ENCODE results near the gene MAEA. TPM values are rescaled to one million over a fixed set of nuclear protein-coding genes. Genes with fewer than 3 reads are reported as not detected.

The MAEA gene
- total RNA-seq, 1 donor from 2014 or later: 103 TPM

DNA sequence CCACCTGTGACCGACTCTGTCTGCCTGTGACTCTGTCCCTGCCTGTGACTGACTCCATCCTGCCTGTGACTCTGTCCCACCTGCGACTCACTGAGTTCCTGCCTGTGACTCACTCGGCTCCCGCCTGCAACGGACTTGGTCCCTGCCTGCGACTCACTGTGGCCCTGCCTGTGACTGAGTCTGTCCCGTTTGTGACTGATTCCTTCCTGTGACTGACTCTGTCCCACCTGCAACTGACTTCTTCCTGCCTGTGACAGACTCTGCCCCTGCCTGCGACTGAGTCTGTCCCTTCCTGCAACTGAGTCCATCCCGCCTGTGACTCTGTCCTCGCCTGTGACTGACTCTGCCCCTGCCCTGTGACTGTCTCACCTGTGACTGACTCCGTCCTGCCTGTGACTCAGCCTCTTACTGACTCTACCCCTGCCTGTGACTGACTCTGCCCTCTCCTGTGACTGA, 47.7 kb downstream of the MAEA start:
- H3K27me3 ChIP-seq: no peaks in the 10 kb centered on the region
- no peak overlapping the region for H3K4me3 ChIP-seq
- intact Hi-C loops (cut with DNase I): no loop called here
- H3K36me3 ChIP-seq: peaks cover 0 to 72% of the 10 kb centered on the region in 2 donors
- no peak for TF ChIP-seq POLR2AphosphoS5 (IDR thresholded peaks at IDR 0.05; ENCODE audit: insufficient read depth in 1 of 2, low read depth in 1 of 2)
- TF ChIP-seq POLR2A (IDR thresholded peaks at IDR 0.05): no peak
- peak overlapping the region; percentile 3 for H3K27ac ChIP-seq
- DNase-seq (ENCODE audit: extremely low spot score in 2 of 2): no peak
- H3K9me3 ChIP-seq: no peaks in the 10 kb centered on the region
- H3K4me1 ChIP-seq: no peaks in the 10 kb centered on the region

DNA sequence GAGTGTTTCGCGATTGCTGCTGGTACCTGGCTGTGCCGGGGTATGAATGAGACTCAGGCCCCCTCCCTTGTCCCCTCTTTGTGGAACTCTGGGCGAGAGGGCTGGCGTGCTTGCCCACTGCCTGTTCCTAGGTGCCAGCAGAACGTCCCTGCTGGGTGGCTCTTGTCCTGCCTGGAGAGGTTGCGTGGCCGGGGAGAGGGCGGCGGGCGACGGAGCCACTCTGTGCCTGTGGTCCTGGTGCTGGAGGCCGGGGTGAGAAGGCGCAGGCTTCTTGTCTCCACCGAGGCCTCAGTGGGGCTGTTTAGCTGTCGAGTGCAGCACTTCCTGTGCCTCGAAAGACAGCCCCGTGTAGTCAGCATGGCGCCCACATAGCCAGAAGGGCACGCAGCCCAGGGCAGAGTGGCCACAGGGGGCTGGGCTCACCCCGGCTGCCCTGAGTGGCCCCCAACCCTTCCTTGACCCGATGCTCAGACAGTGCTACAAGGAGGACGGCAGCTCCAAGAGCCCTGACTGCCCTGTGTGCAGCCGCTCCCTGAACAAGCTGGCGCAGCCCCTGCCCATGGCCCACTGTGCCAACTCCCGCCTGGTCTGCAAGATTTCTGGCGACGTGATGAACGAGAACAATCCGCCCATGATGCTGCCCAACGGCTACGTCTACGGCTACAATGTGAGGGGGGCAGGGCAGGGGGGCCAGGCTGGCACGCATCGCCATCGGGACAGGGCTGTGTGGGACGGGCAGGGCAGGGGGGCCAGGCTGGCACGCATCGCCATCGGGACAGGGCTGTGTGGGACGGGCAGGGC, 48.5 kb downstream of the MAEA start:
- peak overlapping the region; percentile 3 for H3K27ac ChIP-seq
- DNase-seq (ENCODE audit: extremely low spot score in 2 of 2): no peak
- no peaks in the 10 kb centered on the region for H3K27me3 ChIP-seq
- intact Hi-C loops (cut with DNase I): no loop called here
- H3K36me3 ChIP-seq: peaks cover 0 to 65% of the 10 kb centered on the region in 2 donors
- no peak overlapping the region for H3K4me3 ChIP-seq
- H3K4me1 ChIP-seq: no peaks in the 10 kb centered on the region
- TF ChIP-seq CTCF (IDR thresholded peaks at IDR 0.05) (no peak), POLR2AphosphoS5 (IDR thresholded peaks at IDR 0.05; ENCODE audit: insufficient read depth in 1 of 2, low read depth in 1 of 2) (no peak), POLR2A (IDR thresholded peaks at IDR 0.05) (no peak)
- H3K9me3 ChIP-seq: no peaks in the 10 kb centered on the region

GRCh38 chr4:1338752-1339414, 49.2 kb downstream of the MAEA start:
- no peaks in the 10 kb centered on the region for H3K9me3 ChIP-seq
- no peak for DNase-seq (ENCODE audit: extremely low spot score in 2 of 2)
- TF ChIP-seq POLR2AphosphoS5 (IDR thresholded peaks at IDR 0.05; ENCODE audit: insufficient read depth in 1 of 2, low read depth in 1 of 2): no peak
- no peak for TF ChIP-seq CTCF (IDR thresholded peaks at IDR 0.05)
- TF ChIP-seq POLR2A (IDR thresholded peaks at IDR 0.05): no peak
- no peak overlapping the region for H3K27ac ChIP-seq
- no peaks in the 10 kb centered on the region for H3K27me3 ChIP-seq
- H3K4me3 ChIP-seq: no peak overlapping the region
- intact Hi-C loops (cut with DNase I): no loop called here
- no peaks in the 10 kb centered on the region for H3K4me1 ChIP-seq
- peaks cover 0 to 62% of the 10 kb centered on the region in 2 donors for H3K36me3 ChIP-seq

GRCh38 chr4:1339489-1339888, 49.8 kb downstream of the MAEA start:
- Histone ChIP-seq H3K36me3 (peaks cover 0 to 57% of the 10 kb centered on the region in 2 donors), H3K4me3 (no peak overlapping the region), H3K27ac (no peak overlapping the region), H3K9me3 (no peaks in the 10 kb centered on the region), H3K4me1 (peaks cover 1% of the 10 kb centered on the region), H3K27me3 (no peaks in the 10 kb centered on the region)
- TF ChIP-seq CTCF (IDR thresholded peaks at IDR 0.05) (no peak), POLR2A (IDR thresholded peaks at IDR 0.05) (no peak), POLR2AphosphoS5 (IDR thresholded peaks at IDR 0.05; ENCODE audit: insufficient read depth in 1 of 2, low read depth in 1 of 2) (no peak)
- intact Hi-C loops (cut with DNase I): no loop called here
- DNase-seq (ENCODE audit: extremely low spot score in 2 of 2): no peak

- intact Hi-C loops (cut with DNase I): no loop called here
- TF ChIP-seq CTCF (IDR thresholded peaks at IDR 0.05): no peak
- no peak for TF ChIP-seq POLR2A (IDR thresholded peaks at IDR 0.05)
- no peak for TF ChIP-seq POLR2AphosphoS5 (IDR thresholded peaks at IDR 0.05; ENCODE audit: insufficient read depth in 1 of 2, low read depth in 1 of 2)
- H3K9me3 ChIP-seq: no peaks in the 10 kb centered on the region
- H3K27ac ChIP-seq: no peak overlapping the region
- no peak overlapping the region for H3K4me3 ChIP-seq
- no peak for DNase-seq (ENCODE audit: extremely low spot score in 2 of 2)
- H3K36me3 ChIP-seq: peaks cover 0 to 55% of the 10 kb centered on the region in 2 donors
- peaks cover 9% of the 10 kb centered on the region for H3K4me1 ChIP-seq
- no peaks in the 10 kb centered on the region for H3K27me3 ChIP-seq
Observed at GRCh38 chr4:1340181-1340747, 50.6 kb downstream of the MAEA start.
